ENCODE measurements around the gene PSMD8. TPM values are rescaled to one million over a fixed set of nuclear protein-coding genes. Genes with fewer than 3 reads are reported as not detected.
A peak's percentile ranks its signal among the peaks of the same experiment; 100 is the strongest.
"Not testable (repeated sequence)": the region's sequence is repeated elsewhere in the genome, so short reads cannot be mapped to it uniquely, and the experiment has no call there.

Gene PSMD8
- total RNA-seq (2014; rRNA removed; shearing (Covaris generic); ENCODE audit: low replicate concordance): 509 and 658 TPM in 2 replicates

GRCh38 chr19:38374332-38375097, at the start of gene PSMD8:
PSMD8 (plus strand) TSS chr19:38374571; CDS start chr19:38374602, 31 bp downstream.
- Histone ChIP-seq H3K27me3 (no peaks in the 10 kb centered on the region), H3K4me3 (peak within 1 kb of the TSS; percentile 97), H3K9me3 (no peaks in the 10 kb centered on the region), H3K36me3 (peaks cover 44% of the 10 kb centered on the region)
- DNase-seq: peak; percentile 99

GRCh38 chr19:38326591-38326990, 47.8 kb upstream of the PSMD8 start:
- peaks cover 88% of the 10 kb centered on the region for H3K36me3 ChIP-seq
- DNase-seq: no peak
- H3K4me3 ChIP-seq: no peak overlapping the region
- no peaks in the 10 kb centered on the region for H3K9me3 ChIP-seq
- no peaks in the 10 kb centered on the region for H3K27me3 ChIP-seq

- Histone ChIP-seq H3K36me3 (peaks cover 62% of the 10 kb centered on the region), H3K4me3 (no peak overlapping the region), H3K9me3 (no peaks in the 10 kb centered on the region), H3K27me3 (no peaks in the 10 kb centered on the region)
- DNase-seq: no peak
Observed at GRCh38 chr19:38329651-38330050, 44.7 kb upstream of the PSMD8 start.

- no peak for DNase-seq
- Histone ChIP-seq H3K4me3 (no peak overlapping the region), H3K9me3 (no peaks in the 10 kb centered on the region), H3K27me3 (no peaks in the 10 kb centered on the region), H3K36me3 (peaks cover 41% of the 10 kb centered on the region)
Observed at GRCh38 chr19:38331728-38332127, 42.6 kb upstream of the PSMD8 start.

GRCh38 chr19:38333245-38333644, 41.1 kb upstream of the PSMD8 start:
- DNase-seq: no peak
- Histone ChIP-seq H3K4me3 (no peak overlapping the region), H3K36me3 (peaks cover 26% of the 10 kb centered on the region), H3K27me3 (no peaks in the 10 kb centered on the region), H3K9me3 (no peaks in the 10 kb centered on the region)

GRCh38 chr19:38335949-38336637, 38.3 kb upstream of the PSMD8 start:
- H3K4me3 ChIP-seq: peak overlapping the region; percentile 62

GRCh38 chr19:38336638-38337359, 37.6 kb upstream of the PSMD8 start:
- Histone ChIP-seq H3K9me3 (no peaks in the 10 kb centered on the region), H3K27me3 (no peaks in the 10 kb centered on the region), H3K4me3 (peak overlapping the region; percentile 62), H3K36me3 (no peaks in the 10 kb centered on the region; the same call in 1 of the 2 replicates)
- peak; percentile 92 for DNase-seq

More at GRCh38 chr19:38335949-38336637, 38.3 kb upstream of the PSMD8 start:
- Histone ChIP-seq H3K27me3 (no peaks in the 10 kb centered on the region), H3K9me3 (no peaks in the 10 kb centered on the region), H3K36me3 (peaks cover 5% of the 10 kb centered on the region)
- DNase-seq: peak; percentile 99

- Histone ChIP-seq H3K9me3 (no peaks in the 10 kb centered on the region), H3K27me3 (no peaks in the 10 kb centered on the region), H3K4me3 (peak overlapping the region; percentile 62), H3K36me3 (no peaks in the 10 kb centered on the region)
- DNase-seq: no peak
Observed at GRCh38 chr19:38337360-38337653, 37.1 kb upstream of the PSMD8 start.

GRCh38 chr19:38339011-38339410, 35.4 kb upstream of the PSMD8 start:
- not testable (repeated sequence) for H3K9me3 ChIP-seq, H3K4me3 ChIP-seq, H3K27me3 ChIP-seq, H3K36me3 ChIP-seq, DNase-seq

- Histone ChIP-seq H3K36me3 (no peaks in the 10 kb centered on the region), H3K27me3 (no peaks in the 10 kb centered on the region)
Observed at GRCh38 chr19:38340927-38341326, 33.4 kb upstream of the PSMD8 start.

GRCh38 chr19:38346837-38347236, 27.5 kb upstream of the PSMD8 start:
- DNase-seq: no peak
- no peak overlapping the region for H3K4me3 ChIP-seq
- no peaks in the 10 kb centered on the region for H3K9me3 ChIP-seq
- no peaks in the 10 kb centered on the region for H3K27me3 ChIP-seq
- H3K36me3 ChIP-seq: no peaks in the 10 kb centered on the region

More at GRCh38 chr19:38340927-38341326, 33.4 kb upstream of the PSMD8 start:
- H3K9me3 ChIP-seq: no peaks in the 10 kb centered on the region
- H3K4me3 ChIP-seq: no peak overlapping the region
- no peak for DNase-seq

GRCh38 chr19:38350883-38351282, 23.5 kb upstream of the PSMD8 start:
- no peak for DNase-seq
- H3K9me3 ChIP-seq: no peaks in the 10 kb centered on the region

GRCh38 chr19:38351865-38352395, 22.4 kb upstream of the PSMD8 start:
- DNase-seq: no peak
- Histone ChIP-seq H3K9me3 (no peaks in the 10 kb centered on the region), H3K27me3 (peaks cover 9% of the 10 kb centered on the region; the same call in 1 of the 2 replicates), H3K4me3 (no peak overlapping the region), H3K36me3 (no peaks in the 10 kb centered on the region)

More at GRCh38 chr19:38350883-38351282, 23.5 kb upstream of the PSMD8 start:
- H3K27me3 ChIP-seq: 0 out of 2 replicates have a peak, but pooled peaks cover 3% of the 10 kb centered on the region
- H3K36me3 ChIP-seq: no peaks in the 10 kb centered on the region
- H3K4me3 ChIP-seq: no peak overlapping the region

- H3K4me3 ChIP-seq: no peak overlapping the region
- H3K9me3 ChIP-seq: no peaks in the 10 kb centered on the region
Observed at GRCh38 chr19:38352611-38353010, 21.8 kb upstream of the PSMD8 start.

GRCh38 chr19:38355728-38356725, 18.3 kb upstream of the PSMD8 start:
- Histone ChIP-seq H3K4me3 (no peak overlapping the region), H3K36me3 (no peaks in the 10 kb centered on the region), H3K27me3 (peaks cover 32% of the 10 kb centered on the region), H3K9me3 (no peaks in the 10 kb centered on the region)
- DNase-seq: no peak

More at GRCh38 chr19:38352611-38353010, 21.8 kb upstream of the PSMD8 start:
- no peak for DNase-seq
- Histone ChIP-seq H3K36me3 (no peaks in the 10 kb centered on the region), H3K27me3 (peaks cover 11% of the 10 kb centered on the region; the same call in 1 of the 2 replicates)

- H3K36me3 ChIP-seq: no peaks in the 10 kb centered on the region
- no peaks in the 10 kb centered on the region for H3K9me3 ChIP-seq
- DNase-seq: no peak
- peaks cover 39% of the 10 kb centered on the region for H3K27me3 ChIP-seq
- no peak overlapping the region for H3K4me3 ChIP-seq
Observed at GRCh38 chr19:38358071-38358470, 16.3 kb upstream of the PSMD8 start.

Data from MG63 (cell line).